Measurements from ENCODE around the gene S100A6.
"Not testable (repeated sequence)": the region's sequence is repeated elsewhere in the genome, so short reads cannot be mapped to it uniquely, and the experiment has no call there.

The S100A6 gene

DNA sequence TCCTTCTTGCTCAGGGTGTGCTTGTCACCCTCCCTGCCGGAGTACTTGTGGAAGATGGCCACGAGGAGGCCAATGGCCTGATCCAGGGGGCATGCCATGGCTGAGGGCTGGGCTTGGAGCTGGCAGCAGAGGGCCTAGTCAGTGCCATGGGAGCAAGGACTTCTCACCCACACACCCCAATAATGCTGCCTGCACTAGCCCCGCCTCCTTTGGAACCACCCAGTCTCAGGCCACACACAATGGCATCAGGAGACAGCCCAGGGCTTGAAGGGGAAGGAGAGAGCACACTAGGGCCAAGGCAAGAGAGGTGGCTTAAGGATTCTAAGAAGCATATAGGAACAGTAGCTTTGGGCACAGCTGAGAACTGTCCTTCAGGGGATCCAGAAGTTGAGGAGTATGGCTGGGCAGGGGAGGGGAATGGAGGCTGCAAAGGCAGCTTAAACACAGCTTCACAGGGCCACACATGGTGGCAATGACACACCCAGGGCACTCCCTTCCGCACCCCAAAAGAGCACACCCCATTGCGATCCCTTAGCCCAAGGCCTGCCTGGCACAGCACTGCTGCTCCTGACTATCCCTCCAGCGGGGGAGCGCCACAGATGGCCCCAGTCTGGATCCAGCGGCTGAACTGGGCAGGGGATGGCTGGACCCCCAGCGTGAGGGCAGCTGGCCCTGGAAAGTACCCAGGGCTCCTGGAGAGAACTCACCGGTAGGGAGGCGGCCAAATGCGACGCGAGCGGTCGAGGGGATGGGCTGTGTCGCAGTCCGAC lies at the start of gene S100A6:
Gene S100A6, minus strand, starts transcription at position 750 of the 770 bp plus-strand sequence. Its CDS starts 652 bp downstream, at position 98.
- DNase-seq (ENCODE audit: low read depth in 2 of 2), result no peak

DNA sequence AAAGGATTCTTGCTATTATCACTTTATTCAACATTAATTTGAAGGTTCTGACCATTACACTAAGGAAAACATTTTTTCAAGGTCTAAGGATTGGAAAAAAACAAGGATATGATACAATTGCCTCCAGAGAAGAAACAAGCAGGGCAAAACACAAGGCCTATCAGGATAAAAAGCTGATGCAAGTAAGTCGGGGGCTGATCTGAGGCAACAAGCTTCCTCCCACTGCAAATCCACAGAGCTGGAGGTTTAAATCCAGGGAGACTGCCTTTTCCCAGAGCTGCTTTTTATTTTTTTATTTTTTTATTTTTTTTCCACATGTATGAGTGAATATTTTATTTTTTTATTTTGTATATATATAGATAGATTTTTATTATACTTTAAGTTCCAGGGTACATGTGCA lies 49.2 kb upstream of the S100A6 start:
- no peak for DNase-seq (ENCODE audit: low read depth in 2 of 2)

DNA sequence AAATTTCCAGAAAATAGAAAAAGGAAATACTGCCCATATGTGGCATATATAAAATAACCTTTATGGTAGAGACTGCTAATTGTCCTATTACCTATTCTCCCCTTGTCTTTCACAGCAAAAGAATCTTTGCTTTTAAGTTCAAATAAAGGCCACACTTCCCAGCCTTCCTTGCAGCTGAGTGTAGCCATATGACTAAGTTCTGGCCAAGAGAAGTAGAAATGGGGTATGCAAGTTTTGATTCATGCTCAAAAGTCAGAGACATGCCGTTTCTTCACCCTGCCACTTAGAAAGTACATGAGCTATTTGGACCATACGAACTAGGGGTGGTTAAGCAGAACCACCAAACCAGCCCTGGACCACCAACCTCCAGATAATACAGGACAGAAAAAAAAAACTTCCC lies 48.2 kb upstream of the S100A6 start:
- DNase-seq (ENCODE audit: low read depth in 2 of 2), result no peak

DNA sequence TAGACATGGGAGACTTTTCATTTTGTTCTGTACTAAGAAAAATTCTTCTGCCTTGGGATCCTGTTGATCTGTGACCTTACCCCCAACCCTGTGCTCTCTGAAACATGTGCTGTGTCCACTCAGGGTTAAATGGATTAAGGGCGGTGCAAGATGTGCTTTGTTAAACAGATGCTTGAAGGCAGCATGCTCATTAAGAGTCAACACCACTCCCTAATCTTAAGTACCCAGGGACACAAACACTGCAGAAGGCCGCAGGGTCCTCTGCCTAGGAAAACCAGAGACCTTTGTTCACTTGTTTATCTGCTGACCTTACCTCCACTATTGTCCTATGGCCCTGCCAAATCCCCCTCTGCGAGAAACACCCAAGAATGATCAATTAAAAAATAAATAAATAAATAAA lies 47.7 kb upstream of the S100A6 start:
- not testable (repeated sequence) for DNase-seq (ENCODE audit: low read depth in 2 of 2)

DNA sequence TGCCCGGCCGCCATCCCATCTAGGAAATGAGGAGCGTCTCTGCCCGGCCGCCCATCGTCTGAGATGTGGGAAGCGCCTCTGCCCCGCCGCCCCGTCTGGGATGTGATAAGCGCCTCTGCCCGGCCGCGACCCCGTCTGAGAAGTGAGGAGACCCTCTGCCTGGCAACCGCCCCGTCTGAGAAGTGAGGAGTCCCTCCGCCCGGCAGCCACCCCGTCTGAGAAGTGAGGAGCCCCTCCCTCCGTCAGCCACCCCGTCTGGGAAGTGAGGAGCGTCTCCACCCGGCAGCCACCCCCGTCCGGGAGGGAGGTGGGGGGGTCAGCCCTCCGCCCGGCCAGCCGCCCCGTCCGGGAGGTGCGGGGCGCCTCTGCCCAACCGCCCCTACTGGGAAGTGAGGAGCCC lies 47.0 kb upstream of the S100A6 start:
- DNase-seq (ENCODE audit: low read depth in 2 of 2), result not testable (repeated sequence)

DNA sequence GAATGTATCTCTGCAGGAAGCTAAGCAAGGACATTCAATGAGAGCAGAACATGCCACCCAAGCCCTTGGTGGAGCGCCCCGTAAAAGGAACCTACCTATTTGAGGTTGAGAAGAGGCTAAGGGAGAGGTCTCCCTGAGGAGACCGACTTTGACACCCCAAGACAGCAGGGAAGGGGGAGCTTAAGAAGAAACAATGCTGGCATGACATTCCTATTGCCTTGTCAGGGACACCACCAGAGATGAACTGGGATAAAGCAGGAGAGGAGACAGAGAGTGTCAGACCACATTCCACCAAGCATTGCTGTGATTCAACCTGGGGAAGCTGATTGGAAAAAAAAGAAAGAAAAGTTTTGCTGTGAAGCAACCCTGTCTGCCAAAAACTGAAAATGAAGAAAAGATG lies 43.1 kb upstream of the S100A6 start:
- DNase-seq (ENCODE audit: low read depth in 2 of 2), result no peak

DNA sequence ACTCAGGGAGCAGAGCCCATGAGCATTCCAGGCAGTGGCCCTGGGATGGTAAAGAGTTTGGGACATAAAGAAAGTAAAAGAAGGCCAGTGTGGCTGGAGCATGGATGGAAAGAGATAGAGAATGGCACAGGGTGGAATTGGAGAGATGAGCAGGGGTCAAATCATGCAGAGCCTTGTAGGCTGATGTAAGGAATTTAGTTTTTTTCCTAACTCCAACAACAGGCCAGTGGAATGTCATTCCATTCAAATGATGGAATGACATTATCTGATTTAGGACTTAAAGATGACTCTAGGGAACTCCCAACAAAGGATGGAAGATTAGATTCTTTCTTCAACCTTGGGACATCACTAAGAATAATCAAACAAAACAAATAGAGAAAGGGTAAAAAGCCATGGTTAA lies 42.7 kb upstream of the S100A6 start:
- no peak for DNase-seq (ENCODE audit: low read depth in 2 of 2)

DNA sequence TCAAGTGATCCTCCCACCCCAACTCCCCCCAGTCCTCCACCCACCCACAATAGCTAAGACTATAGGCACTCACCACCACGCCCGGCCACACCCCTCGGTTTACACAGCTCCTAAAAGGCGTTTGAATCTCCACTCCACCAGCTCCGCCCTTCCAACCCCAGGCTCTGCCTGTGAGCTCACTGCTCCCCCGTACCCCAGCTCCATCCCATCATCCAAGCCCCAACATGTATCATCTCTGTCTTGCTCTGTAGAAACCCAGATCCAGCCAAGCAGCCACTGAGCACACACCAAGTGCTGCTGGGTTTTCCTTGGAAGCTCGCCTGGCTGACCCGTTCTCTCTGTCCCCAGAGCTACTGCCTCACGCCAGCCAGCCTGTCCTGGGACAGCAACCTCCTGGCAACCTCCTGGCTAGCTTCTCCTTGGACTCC lies 41.8 kb upstream of the S100A6 start:
- no peak for DNase-seq (ENCODE audit: low read depth in 2 of 2)

DNA sequence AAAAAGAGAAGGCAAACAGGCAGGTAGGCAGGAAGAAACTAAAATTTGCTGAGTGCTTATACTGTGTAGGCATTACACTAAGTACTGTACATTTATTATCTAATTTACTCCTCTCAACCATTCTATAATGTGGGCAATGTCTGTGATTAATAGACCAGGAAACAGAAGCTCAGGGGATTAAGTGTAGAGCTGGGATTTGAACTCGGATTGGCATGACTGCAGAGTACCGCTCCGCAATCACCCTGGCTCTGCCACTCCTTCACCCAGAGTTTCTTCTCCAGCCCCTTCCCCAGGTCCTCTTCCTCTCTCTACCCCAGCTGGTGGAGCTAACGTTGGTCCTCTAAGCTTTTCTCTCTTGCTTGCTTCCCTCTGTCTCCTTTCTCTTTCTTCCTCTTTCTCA lies 41.3 kb upstream of the S100A6 start:
- no peak for DNase-seq (ENCODE audit: low read depth in 2 of 2)

DNA sequence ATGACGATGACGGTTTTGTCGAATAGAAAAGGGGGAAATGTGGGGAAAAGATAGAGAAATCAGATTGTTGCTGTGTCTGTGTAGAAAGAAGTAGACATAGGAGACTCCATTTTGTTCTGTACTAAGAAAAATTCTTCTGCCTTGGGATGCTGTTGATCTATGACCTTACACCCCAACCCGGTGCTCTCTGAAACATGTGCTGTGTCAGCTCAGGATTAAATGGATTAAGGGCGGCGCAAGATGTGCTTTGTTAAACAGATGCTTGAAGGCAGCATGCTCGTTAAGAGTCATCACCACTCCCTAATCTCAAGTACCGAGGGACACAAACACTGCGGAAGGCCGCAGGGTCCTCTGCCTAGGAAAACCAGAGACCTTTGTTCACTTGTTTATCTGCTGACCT lies 39.7 kb upstream of the S100A6 start:
- not testable (repeated sequence) for DNase-seq (ENCODE audit: low read depth in 2 of 2)

DNA sequence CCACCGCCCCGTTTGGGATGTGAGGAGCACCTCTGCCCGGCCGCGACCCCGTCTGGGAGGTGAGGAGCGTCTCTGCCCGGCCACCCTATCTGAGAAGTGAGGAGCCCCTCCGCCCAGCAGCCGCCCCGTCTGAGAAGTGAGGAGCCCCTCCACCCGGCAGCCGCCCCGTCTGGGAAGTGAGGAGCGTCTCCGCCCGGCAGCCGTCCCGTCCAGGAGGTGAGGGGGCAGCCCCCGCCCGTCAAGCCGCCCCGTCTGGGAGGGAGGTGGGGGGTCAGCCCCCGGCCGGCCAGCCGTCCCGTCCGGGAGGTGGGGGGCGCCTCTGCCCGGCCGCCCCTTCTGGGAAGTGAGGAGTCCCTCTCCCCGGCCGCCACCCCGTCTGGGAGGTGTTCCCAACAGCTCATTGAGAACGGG lies 39.3 kb upstream of the S100A6 start:
- not testable (repeated sequence) for DNase-seq (ENCODE audit: low read depth in 2 of 2)

DNA sequence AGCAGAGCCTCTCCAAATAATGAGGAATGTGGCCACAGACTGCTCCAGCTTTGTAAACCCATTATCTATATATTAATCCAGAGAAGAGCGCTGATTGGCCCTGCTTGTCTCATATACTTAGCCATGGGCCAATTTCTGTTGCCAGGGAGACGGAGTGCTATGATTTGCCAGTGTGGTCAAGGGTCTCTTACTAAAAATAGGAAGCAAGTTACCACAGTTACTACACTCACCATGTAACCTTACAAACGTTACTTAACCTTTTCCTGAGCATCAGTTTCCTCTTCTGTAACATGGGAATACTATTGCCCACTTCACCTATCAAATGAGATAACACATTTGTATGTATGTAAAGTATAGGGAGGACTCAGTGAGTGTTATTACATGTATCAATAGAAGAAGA lies 37.6 kb upstream of the S100A6 start:
- DNase-seq (ENCODE audit: low read depth in 2 of 2), result no peak

DNA sequence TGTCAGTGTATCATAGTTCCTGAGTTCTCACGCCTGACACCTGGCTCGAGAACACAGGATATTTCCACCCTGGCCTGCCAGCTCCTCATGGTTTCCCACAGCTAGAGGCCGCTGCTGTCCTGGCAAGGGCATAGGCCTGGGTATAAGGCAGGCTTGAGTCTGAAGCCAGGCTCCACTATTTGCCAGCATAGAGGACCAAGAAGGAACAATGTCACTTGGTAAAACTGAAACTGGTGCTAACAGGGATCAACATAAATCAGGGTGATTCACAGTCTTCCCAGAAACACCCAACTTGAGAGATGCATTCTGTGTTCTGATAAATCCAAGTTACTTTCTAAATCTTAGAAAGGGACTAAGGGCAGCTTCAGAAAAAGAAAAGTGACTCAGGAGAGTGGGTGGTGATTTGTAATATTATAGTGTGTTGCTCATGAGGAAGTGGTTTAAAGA lies 36.8 kb upstream of the S100A6 start:
- DNase-seq (ENCODE audit: low read depth in 2 of 2), result no peak

DNA sequence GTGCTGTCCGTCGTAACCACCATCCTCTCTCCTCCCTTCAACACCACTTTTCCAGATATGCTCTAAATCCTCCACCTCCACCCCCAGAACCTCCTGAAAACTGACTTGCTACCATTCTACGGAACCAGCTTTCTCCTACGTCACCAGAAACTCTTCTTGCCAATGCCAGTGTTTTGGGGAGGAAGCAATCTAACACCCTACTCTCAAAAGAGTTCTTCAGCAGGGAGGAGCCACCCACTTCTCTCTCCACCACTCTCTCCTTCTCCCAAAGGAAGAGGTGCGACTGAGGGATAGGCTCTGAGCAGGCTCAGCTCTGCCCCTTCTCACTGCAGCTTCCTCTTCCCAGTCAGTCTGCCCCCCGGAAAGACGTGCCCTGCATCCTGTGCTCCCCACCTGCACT lies 35.9 kb upstream of the S100A6 start:
- no peak for DNase-seq (ENCODE audit: low read depth in 2 of 2)

DNA sequence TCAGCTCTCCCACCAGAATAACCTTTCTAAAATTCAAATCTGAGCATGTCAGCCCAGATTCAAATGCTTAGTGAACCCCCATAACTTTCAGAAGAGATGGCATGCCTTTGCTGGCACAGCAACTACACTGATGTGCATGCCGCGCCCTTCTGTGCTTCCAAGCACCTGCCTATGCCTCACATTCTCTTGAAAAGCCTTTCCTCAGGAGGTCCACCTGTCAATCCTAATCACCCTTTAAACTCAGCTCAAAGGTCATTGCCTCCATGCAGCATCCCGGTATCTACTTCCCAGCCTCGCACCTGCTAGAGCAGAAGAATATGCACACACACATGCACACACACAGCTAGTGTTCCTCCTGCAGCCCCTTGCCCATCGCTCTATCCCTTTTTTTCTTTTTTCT lies 35.1 kb upstream of the S100A6 start:
- no peak for DNase-seq (ENCODE audit: low read depth in 2 of 2)

DNA sequence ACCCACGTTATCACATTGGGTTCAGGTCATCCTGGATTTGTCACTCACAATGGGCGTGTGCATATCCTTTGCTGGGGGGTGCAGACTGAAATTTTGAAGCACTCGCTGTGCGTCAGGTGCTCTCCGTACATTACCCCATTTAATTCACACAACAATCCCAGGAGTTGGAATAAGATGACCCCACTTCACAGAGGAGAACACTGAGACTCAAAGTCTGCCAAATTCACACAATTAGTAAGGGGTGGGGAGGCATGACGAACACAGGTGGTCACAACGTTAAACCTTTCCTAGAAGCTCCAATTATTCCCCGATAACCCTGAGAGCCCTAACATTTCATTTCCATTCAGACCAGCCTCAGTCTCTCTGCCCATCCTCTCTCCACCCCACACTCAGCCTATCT lies 33.7 kb upstream of the S100A6 start:
- DNase-seq (ENCODE audit: low read depth in 2 of 2), result no peak

DNA sequence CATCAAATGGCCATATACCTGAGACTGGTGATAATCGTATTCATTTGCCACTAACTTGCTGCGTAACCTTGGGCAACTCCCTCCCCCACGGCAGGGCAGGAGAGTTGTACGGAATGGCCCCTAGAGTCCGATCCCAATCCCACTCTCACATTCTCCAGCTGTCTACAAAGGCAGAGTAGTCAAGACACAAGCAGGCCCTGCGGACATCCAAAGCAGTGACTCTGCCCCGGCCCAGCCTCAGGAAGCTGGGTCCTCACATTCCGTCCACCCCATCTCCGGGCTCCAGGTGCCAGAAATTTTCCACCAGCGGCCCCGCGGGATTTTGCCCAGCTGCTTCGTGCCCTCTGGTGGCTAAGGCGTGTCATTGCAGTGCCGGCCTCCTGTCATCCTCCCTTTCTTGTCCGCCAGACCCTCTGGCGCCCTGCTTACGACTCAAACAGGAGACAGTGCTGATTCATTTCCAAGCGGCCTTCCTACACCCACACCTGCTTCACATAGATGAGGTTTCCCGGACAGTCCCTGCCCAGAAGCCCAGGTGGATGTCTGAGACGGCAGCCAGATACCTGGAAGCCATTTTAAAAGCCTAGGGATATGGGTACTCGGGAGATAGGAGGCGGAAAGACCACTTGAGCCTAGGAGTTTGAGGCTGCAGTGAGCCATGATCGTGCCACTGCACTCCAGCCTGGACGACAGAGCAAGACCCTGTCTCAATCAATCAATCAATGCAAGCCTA lies 32.7 kb upstream of the S100A6 start:
- peak; percentile 44 to 66 for DNase-seq (ENCODE audit: low read depth in 2 of 2)

DNA sequence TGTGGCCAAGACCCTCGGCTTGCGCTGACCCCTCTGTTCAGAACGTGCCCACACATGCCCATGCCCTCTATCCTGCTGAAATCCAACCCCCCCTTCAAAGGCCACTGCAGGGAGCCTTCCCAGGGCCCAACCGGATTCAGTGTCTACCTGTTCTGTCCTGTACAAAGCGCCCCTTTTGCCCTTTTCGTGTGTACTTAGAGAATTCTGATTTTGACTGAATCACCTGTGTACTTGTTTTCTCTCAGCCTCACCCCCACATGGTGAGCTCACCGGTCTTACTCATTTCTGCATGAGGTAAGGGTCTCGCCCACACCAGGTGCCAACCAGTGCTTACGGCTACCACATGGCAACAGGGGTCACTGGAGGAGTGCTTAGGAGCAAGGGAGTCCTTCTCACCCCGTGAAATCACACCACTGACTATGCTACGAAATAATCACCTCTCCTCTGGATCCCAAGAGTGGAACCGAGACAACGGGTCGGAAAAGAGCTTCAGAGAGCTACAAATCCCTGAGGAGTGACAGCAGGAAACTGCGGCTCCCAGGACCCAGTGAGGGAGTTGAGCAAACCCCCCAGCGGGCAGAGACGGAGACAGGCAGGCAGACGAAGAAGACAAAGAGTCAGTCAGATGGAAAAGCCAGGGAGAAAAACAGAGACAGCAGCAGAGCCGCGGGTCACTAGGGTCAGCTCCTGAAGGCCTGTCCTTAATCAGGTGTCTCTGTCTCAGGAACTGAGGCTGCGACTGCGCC lies 32.0 kb upstream of the S100A6 start:
- DNase-seq (ENCODE audit: low read depth in 2 of 2), result no peak

DNA sequence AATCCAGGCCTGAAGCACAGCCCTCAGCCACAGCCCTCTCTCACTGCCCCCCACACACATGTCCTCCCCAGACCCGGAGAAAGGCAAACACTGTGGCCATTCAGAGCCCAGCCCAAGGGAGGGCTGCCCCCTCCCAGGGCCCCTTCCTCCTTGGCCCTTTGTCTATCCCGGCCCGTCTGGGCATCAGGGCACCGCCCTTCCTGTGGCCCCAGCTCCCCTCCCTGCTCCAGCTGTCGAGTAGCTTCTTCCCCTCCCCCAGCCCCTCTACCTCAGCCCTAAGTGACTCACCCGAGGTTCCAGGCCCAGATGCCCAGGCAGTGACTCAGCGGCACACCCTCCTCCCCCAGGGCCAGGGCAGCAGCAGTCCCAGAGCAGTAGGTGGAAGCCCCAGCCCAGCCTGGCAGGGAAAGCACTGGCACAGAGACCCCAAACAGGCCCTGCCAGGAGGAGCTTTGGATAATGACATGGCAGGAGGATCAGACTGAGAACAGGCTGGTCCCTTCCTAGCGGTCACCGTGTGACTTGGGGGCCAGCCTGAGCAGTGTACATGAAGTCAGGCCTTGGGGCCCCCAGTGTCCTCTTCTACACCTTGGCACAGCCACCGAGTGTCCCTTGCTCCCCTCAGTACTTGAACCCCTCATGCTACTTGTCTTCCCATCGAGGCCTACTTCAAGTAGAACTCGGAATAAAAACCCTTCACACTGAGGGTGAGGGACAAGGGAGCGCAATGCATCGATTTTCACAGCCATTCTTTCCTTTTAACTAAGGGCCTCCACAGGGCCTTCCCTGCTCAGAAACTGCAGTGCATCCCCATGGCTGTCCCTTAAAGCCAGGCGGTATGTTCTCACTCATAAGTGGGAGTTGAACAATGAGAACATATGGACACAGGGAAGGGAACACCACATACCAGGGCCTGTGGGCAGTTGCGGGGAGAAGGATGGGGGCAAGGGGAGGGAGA lies 30.9 kb upstream of the S100A6 start:
- peak; percentile 72 to 90 for DNase-seq (ENCODE audit: low read depth in 2 of 2)

DNA sequence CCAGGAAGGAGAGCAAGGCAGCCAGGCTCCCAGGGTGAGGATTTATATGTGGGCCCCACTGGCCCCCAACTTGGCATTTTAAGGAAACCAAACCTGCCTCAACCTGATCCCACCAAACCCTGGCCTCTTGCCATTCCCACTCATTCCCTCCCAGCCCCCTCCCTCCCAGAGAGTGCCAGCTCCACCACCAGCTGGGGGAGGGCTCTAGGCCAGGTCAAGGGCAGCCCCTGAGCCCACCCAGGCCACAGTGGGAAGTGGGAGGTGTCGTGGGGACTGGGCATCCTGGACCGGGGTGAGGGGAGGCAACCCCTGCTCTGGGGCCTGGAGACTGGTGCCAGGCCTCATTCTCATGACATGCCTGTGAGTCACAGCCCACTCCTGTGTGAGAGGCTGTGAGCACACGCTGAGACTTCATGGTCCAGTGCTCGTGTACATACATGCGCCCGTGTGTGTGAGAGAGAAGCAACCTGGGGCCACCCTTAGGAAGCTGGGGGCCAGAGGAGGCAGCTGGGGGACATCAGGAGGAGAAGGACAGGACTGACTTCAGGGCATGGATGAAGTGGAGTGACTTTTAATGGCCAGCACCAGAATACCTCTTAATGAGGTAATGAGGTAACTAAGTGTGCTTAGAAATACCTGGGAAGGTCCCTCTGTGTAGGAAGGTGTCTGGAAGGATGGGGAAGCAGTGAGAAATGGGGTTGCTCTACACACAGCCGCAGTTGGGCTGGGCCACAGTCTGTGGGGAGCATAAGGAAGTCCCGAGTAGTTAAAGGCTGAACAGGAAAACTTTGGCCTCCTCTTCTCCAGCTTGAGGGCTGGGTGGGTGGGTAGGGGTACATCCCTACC lies 30.0 kb upstream of the S100A6 start, which contains the start of gene S100A2:
Gene S100A2, minus strand, starts transcription at position 316 of the 846 bp plus-strand sequence. CDS start 1,967 bp downstream, outside the sequence.
- peak in 1 of 2 donors; percentile 26 for DNase-seq (ENCODE audit: low read depth in 2 of 2)

All from stimulated activated CD8-positive, alpha-beta memory T cell treated with anti-CD3 and anti-CD28 coated beads, Interleukin-15, amount 100 ng/mL, for 4 hours (primary cell).